DMS 273 (cell line): ENCODE data around the gene ZNF536.
"Not testable (repeated sequence)": the region's sequence is repeated elsewhere in the genome, so short reads cannot be mapped to it uniquely, and the experiment has no call there.

Experiments
- DNase-seq: peaks from one replicate; lab custom pipeline; 2025; ENCODE audit not compliant: unreplicated experiment; lab: John Stamatoyannopoulos, UW

ZNF536 gene

DNA sequence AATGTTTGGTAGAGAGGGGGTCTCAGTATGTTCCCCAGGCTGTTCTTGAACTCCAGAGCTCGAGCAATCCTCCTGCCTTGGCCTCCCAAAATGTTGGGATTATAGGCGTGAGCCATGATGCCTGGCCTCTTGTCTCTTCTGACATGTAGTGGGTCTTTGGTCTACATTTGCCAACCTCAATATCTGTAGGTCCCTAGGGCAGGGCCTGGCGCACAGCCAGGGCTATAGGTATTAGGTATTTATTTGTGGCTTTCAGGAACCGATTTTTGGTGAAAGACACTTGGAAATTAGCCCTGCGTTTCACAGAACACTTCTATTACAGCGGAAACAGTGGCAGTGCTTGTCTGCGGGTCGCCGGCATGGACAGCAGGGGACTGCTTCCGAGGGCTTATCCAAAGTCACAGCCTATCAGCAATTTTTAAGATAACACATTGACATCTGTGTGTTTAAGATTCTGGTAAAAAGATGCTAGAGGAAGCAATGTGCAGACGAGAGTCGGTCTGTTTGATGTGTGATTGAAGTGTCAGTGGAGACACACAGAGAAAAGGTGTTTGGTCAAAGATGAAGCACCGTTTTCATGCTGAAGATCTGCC, 14.5 kb downstream of the ZNF536 start:
- no peak for DNase-seq

DNA sequence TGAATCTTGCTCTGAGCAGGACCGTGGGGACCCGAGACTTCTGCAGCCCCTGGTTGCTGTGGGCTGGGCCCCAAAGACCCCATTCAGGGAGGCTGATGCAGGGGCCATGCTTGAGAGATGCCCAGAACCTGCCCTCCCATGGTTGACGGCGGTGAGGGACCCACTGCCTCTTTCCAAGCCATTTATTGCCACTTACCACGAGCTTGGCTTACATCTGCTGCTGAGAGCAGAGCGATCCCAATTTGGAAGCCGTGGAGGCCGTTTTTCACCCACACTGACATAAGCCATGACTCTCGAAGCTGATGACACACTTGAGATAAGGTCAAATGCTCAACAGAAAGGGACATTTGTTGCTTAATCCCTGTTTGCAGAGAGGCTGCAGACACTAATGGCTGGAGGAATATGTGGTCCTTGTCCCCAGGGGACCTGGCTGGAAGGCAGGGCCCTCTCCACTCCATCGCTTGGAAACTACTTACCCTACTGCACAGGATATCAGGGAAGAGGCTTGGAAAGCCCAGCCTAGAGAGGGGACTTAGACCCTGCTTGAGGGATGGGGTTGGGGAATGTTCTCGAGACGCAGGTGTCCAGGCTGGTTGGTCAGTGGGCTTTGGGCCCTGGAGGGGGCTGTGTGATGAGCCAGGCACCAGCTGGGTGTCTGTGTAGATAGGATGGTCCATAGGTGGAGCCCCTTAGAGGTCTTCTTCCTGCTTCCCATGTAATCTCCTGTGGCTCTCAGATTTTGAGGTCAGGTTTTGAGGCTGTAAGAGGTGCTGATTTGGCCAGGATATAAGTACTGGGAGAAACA, 15.3 kb downstream of the ZNF536 start:
- no peak for DNase-seq

GRCh38 chr19:30388327-30388726, 16.1 kb downstream of the ZNF536 start:
- DNase-seq, result no peak

- no peak for DNase-seq
Observed at GRCh38 chr19:30388819-30389218, 16.6 kb downstream of the ZNF536 start.

DNA sequence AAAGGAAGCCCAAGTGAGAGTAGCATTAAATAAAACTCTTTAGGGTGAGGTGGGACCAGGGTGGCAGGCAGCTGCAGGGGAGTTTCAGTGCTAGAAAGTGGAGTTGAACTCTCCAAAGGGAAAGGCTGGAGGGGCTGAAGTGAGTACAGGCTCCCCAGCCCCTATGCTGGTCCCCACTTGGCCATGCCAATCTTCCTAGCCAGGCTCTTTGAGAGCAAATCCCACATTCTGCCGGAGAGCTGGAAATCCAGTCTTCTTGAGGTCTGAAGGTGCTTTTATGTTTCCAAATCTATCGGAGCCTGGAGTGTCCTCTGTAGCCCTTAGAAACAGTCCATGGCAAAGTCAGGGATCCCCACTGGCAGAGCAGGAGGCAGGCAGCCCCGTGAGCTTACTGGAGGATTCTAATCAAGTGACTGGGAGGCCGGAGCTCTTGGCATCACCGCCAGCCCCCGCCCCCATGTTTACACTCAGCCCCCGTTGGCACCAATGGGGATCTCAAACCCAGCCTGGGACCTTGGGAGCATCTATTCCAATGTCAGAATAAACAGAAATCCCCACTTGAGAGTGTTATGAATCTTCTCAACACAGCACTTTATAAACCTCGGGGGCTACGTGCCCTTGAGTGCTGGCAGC, 18.3 kb downstream of the ZNF536 start:
- no peak for DNase-seq

DNA sequence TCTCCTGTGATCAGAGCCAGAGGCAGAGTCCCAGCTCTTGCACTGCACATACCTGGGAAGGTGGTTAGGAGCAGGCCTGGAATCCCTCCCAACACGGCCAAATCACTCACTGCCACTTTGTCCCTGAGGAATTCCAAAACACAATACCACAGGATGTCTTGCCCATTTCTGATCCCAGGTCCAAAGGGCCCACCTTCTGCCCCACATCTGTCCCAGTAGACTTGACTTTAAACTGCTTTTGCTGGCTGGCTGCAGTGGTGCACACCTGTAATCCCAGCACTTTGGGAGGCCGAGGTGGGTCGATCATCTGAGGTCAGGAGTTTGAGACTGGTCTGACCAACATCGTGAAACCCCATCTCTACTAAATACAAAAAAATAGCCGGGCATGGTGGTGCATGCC, 18.9 kb downstream of the ZNF536 start:
- no peak for DNase-seq

- no peak for DNase-seq
Observed at GRCh38 chr19:30391554-30392551, 19.7 kb downstream of the ZNF536 start.

DNA sequence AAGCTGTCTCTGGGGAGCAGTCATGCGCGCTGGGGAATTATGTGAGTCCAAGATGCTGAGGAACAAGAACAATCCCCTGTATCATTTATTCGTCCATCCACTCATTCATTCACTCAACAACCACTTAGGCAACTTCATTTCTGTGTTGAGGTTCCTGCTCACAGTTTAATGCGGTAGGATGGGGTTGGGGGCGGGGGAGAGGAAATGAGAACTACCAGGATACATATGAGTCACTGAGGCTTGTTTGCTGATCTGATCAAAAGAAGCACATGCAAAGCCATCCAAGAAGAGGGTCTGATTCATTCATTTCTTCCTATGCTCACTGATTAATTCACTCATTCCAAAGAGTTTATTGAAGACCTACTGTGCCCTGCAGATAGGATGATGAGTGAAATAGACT, 20.9 kb downstream of the ZNF536 start:
- no peak for DNase-seq

GRCh38 chr19:30393729-30394480, 21.7 kb downstream of the ZNF536 start:
- DNase-seq, result no peak

GRCh38 chr19:30394481-30395151, 22.4 kb downstream of the ZNF536 start:
- DNase-seq, result no peak

GRCh38 chr19:30395283-30395682, 23.1 kb downstream of the ZNF536 start:
- no peak for DNase-seq

GRCh38 chr19:30398539-30398938, 26.4 kb downstream of the ZNF536 start:
- DNase-seq, result not testable (repeated sequence)

DNA sequence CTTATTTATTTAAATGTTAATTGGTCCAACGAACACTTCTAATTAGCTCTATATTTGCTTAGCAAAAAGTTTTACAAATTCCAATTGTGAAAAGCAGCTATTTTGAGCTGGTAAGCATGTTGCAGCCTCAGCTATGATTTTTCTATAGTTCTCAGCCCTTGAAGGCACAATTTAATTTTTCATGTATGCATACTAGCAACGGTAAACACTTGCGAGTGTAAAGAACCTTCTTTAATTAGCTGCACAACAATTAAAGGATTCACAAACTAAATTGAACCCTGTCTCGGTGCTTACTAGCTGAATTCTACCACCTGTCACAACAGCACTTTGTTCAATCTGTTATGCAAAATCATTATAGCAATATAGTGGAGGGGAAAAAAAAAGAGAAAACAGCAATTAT, 29.8 kb downstream of the ZNF536 start:
- DNase-seq, result no peak

DNA sequence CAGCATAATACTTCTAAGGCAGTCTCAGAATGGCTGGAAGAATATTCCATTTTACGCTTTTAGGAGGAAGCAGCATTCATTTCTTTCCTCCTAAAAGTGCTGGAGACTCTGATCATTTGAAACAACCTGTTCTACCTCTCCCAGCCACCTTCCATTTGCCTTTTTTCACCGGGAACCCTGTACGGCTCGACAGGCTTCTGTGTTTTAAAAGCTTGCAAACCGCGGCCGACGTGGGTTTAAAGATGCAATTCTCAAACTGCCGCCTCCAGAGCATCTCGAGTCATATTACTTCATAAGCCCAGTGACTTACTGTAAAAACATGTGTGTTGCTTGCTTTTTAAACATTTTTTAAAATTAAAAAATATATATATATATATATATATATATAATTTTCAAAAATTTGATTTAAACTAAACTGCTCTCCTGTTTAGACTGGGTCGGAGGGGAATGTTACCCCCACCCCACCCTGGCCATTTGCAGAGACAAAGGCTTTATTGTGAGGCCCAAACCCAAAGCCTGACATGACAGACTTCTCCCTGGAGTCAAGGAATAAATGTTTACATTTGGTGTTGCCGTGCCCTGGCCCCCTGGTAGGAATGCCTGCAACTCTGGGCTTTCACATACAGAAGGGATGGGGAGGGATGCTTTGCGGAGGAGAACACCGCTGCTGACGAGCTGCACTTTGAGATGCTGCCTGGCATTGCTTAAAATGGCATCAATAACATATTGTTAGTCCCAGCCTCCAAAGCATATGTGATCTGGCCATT, 30.4 kb downstream of the ZNF536 start:
- DNase-seq, result no peak

DNA sequence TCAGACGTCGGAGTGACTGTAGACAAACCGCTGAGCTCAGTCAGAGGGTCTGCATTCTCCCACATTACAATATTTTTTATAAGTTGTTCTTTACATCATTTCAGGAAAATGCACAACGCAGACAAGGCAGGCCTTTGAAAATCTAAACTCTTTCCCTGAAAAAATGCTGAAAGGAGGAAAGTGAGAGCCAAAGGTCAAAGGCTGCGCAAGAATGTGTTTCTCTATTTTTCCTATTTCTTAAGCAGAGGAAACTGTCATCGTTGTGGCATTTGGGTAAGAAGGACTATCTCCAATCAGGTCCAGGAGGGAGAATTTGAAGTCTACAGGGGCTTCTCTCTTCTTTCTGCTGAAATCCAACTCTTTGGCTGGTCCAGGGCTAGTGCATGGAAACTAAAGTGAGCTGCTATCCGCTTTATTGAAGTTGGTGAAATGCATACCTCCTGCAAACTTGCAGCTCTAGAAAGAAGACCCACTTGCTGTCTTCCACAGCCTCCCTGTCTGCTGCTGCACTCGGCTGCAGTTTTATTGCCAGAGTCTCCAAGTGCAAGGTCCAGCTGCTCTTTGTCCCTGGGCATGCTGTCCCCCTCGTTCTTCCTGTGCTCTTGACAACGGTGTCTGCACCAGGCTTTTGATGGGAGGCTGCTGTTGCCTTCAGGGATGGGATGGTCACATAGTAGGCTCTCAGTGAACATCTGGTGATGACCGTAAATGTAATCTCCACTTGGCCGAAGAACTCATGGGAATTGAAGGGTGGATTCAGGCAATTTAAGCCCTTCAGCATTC, 31.2 kb downstream of the ZNF536 start:
- DNase-seq, result no peak

- DNase-seq, result peak; percentile 26
Observed at GRCh38 chr19:30406220-30407067, 34.3 kb downstream of the ZNF536 start.

DNA sequence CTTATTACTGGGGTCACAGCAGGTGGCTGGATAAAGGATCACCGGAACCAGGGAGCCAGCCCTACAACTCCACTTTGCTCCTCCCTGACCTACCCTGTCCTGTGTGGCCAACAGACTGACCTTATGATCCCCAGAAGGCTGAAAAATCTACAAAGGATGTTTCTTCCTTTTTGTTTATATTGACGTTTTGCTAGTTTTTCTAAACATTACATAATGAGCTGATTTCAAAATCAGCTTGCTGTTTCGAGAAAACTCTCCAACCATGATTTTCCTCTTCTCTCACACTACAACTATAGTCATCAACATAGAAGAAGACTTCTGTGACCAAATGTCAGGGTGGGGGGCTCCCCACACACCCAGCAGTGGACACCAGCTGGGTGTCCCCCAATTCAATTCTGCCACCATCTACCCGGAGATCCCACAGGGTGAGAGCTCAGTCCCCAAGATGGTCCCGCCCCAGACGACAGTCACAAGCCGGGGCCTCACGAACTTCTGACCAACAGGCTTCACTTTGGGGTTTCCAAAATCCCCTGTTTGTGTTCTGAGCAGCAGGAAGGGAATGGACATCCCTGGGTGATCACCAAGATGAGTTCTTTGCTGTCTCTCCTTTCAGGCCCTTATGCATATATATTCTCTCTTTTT, 35.0 kb downstream of the ZNF536 start:
- no peak for DNase-seq
